Stimulated activated CD4-positive, alpha-beta T cell treated with anti-CD3 and anti-CD28 coated beads, Interleukin-4, amount 100 ng/mL, for 1 hour (primary cell): ENCODE measurements around the gene TMEM165.
"Not testable (repeated sequence)": the region's sequence is repeated elsewhere in the genome, so short reads cannot be mapped to it uniquely, and the experiment has no call there.

ENCODE experiments used
- DNase-seq: peaks from one replicate; pipeline ENCODE4 v3.0.0-alpha.2; 2020

TMEM165 gene

GRCh38 chr4:55395529-55396307 lies at the start of gene TMEM165:
TSS of gene TMEM165 (plus strand) at chr4:55395957. CDS start at chr4:55396190, 233 bp downstream.
- DNase-seq = peak; percentile 90

GRCh38 chr4:55345980-55346850 lies 49.5 kb upstream of the TMEM165 start, which contains the start of gene SRD5A3:
TSS of gene SRD5A3 (plus strand) at chr4:55346242. CDS start at chr4:55346337, 95 bp downstream.
- peak; percentile 85 for DNase-seq

- DNase-seq = no peak
Observed at GRCh38 chr4:55346851-55347255, 48.9 kb upstream of the TMEM165 start.

- no peak for DNase-seq
Observed at GRCh38 chr4:55347610-55348228, 48.0 kb upstream of the TMEM165 start.

GRCh38 chr4:55348466-55348865 lies 47.3 kb upstream of the TMEM165 start:
- DNase-seq = no peak

- not testable (repeated sequence) for DNase-seq
Observed at GRCh38 chr4:55350870-55351269, 44.9 kb upstream of the TMEM165 start.

GRCh38 chr4:55351824-55352223 lies 43.9 kb upstream of the TMEM165 start:
- no peak for DNase-seq

- DNase-seq = no peak
Observed at GRCh38 chr4:55352726-55353125, 43.0 kb upstream of the TMEM165 start.

GRCh38 chr4:55353228-55353747 lies 42.5 kb upstream of the TMEM165 start:
- DNase-seq = not testable (repeated sequence)

GRCh38 chr4:55354648-55355047 lies 41.1 kb upstream of the TMEM165 start:
- no peak for DNase-seq

GRCh38 chr4:55355555-55355954 lies 40.2 kb upstream of the TMEM165 start:
- no peak for DNase-seq

- no peak for DNase-seq
Observed at GRCh38 chr4:55356991-55357461, 38.7 kb upstream of the TMEM165 start.

GRCh38 chr4:55358246-55358645 lies 37.5 kb upstream of the TMEM165 start:
- DNase-seq = no peak

- DNase-seq = no peak
Observed at GRCh38 chr4:55358668-55359067, 37.1 kb upstream of the TMEM165 start.

GRCh38 chr4:55359397-55359916 lies 36.3 kb upstream of the TMEM165 start:
- no peak for DNase-seq

GRCh38 chr4:55362938-55363337 lies 32.8 kb upstream of the TMEM165 start:
- not testable (repeated sequence) for DNase-seq

- DNase-seq = no peak
Observed at GRCh38 chr4:55363691-55364351, 31.9 kb upstream of the TMEM165 start.

- no peak for DNase-seq
Observed at GRCh38 chr4:55364691-55365344, 30.9 kb upstream of the TMEM165 start.

GRCh38 chr4:55365345-55365728 lies 30.4 kb upstream of the TMEM165 start:
- DNase-seq = no peak

- no peak for DNase-seq
Observed at GRCh38 chr4:55366621-55367020, 29.1 kb upstream of the TMEM165 start.

GRCh38 chr4:55367084-55367722 lies 28.6 kb upstream of the TMEM165 start:
- no peak for DNase-seq
